ENCODE results near the gene FAM107B. TPM values are rescaled to one million over a fixed set of nuclear protein-coding genes. Genes with fewer than 3 reads are reported as not detected.

FAM107B gene
- total and polyA plus RNA-seq, 2 donors (not counting 3 experiments of a cell fraction or from before 2014, with no cell fraction given) = 39.2 to 176 TPM

DNA sequence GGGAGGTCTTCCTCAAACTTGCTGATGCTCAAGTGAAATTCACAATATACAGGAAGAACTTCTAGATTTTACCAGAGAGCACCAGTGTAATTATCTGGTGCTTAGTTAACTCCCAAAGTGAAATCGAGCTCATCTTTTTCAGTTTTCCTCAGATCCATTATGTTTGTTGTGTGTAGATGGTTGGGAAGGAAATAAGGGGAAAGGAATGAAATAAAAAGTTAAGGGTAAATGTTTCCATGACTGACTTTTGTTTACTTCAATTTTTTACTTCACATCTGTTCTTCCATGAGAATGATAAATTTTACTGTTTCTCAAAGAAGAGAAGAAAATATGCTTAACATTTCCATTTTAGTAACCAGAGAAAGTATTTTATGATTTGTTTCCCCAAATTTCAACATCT lies 21.3 kb downstream of the FAM107B start:
- Histone ChIP-seq H3K9me1 (replicated peaks; ENCODE audit: control insufficient read depth, extremely low read depth, insufficient read depth, low read length) (no peaks in the 10 kb centered on the region), H3K9me3 (replicated peaks; ENCODE audit: control insufficient read depth, insufficient read depth, low read length) (no peaks in the 10 kb centered on the region), H3K27me3 (ENCODE audit: control insufficient read depth in 2 of 2, insufficient read depth in 2 of 2, low read length in 2 of 2) (no peaks in the 10 kb centered on the region), H3K4me2 (ENCODE audit: insufficient read depth, low read length) (no peak overlapping the region), H3K27ac (ENCODE audit: insufficient read depth, low read depth, low read length) (no peak overlapping the region), H3K36me3 (ENCODE audit: control insufficient read depth in 2 of 2, extremely low read depth in 1 of 2, insufficient read depth in 2 of 2, low read length in 2 of 2) (no peaks in the 10 kb centered on the region), H3K9ac (replicated peaks; ENCODE audit: extremely low read depth, insufficient read depth, low read length) (no peak overlapping the region), H3K4me1 (ENCODE audit: control insufficient read depth, extremely low read depth, insufficient read depth, low read length) (peaks cover 13% of the 10 kb centered on the region), H2AFZ (ENCODE audit: low read depth, low read length) (no peak overlapping the region), H3K4me3 (replicated peaks in 1 of 3; ENCODE audit: insufficient read depth in 1 of 3, low read depth in 1 of 3, low read length in 3 of 3) (no peak overlapping the region), H3K79me2 (ENCODE audit: control insufficient read depth, insufficient read depth, low read length) (no peaks in the 10 kb centered on the region), H4K20me1 (replicated peaks; ENCODE audit: control insufficient read depth, extremely low read depth, insufficient read depth, low read length) (no peaks in the 10 kb centered on the region)
- no peak for DNase-seq (ENCODE audit: low read depth, low spot score)
- POLR2A ChIA-PET = interaction anchor here (0.6 kb wide), 1 partner anchor 29 kb away, joined by 4 read pairs; no protein-coding TSS in a partner anchor
- no peak for FAIRE-seq
- no TSS peak for BruUV-seq (replicated peaks)
- CTCF ChIA-PET = interaction anchor here (1.2 to 1.3 kb wide), 2 partner anchors 70 to 88 kb away, joined by 3 read pairs; no protein-coding TSS in a partner anchor
- TF ChIP-seq FOS (IDR thresholded peaks at IDR 0.05; ENCODE audit: borderline replicate concordance, insufficient read depth, low read length) (no peak), GATA2 (IDR thresholded peaks at IDR 0.05; ENCODE audit: insufficient read depth, insufficient read length, low read depth, low read length) (no peak), POLR2A (IDR thresholded peaks at IDR 0.05; ENCODE audit: low read depth, low read length) (no peak), EZH2 (IDR thresholded peaks at IDR 0.05; ENCODE audit: borderline replicate concordance, low read depth, low read length, severe bottlenecking) (no peak), JUN (IDR thresholded peaks at IDR 0.05; ENCODE audit: borderline replicate concordance, insufficient read depth, insufficient read length, low read depth) (no peak), POLR2AphosphoS5 (IDR thresholded peaks at IDR 0.05; ENCODE audit: insufficient read depth, low read depth, low read length) (no peak), MYC (IDR thresholded peaks at IDR 0.05; ENCODE audit: low read depth, low read length) (no peak)
- TF ChIP-seq, protein P1, sequence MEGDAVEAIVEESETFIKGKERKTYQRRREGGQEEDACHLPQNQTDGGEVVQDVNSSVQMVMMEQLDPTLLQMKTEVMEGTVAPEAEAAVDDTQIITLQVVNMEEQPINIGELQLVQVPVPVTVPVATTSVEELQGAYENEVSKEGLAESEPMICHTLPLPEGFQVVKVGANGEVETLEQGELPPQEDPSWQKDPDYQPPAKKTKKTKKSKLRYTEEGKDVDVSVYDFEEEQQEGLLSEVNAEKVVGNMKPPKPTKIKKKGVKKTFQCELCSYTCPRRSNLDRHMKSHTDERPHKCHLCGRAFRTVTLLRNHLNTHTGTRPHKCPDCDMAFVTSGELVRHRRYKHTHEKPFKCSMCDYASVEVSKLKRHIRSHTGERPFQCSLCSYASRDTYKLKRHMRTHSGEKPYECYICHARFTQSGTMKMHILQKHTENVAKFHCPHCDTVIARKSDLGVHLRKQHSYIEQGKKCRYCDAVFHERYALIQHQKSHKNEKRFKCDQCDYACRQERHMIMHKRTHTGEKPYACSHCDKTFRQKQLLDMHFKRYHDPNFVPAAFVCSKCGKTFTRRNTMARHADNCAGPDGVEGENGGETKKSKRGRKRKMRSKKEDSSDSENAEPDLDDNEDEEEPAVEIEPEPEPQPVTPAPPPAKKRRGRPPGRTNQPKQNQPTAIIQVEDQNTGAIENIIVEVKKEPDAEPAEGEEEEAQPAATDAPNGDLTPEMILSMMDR (IDR thresholded peaks at IDR 0.05; ENCODE audit: extremely low read depth in 1 of 2, insufficient read depth in 1 of 2, low read depth in 1 of 2, low read length in 2 of 2) = no peak
- TF ChIP-seq, protein P2, sequence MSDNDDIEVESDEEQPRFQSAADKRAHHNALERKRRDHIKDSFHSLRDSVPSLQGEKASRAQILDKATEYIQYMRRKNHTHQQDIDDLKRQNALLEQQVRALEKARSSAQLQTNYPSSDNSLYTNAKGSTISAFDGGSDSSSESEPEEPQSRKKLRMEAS (IDR thresholded peaks at IDR 0.05; ENCODE audit: insufficient read depth, insufficient read length) = no peak
- intact Hi-C loops (cut with micrococcal nuclease) (no loop called here), dilution Hi-C loops (cut with MboI; ENCODE audit: extremely low pct_ligation_motif_present, low sequenced_read_pairs) (no loop called here)

All from endothelial cell of umbilical vein (primary cell).